ENCODE data around the gene TMEM184B. TPM values are rescaled to one million over a fixed set of nuclear protein-coding genes. Genes with fewer than 3 reads are reported as not detected.

TMEM184B gene
- total and polyA plus RNA-seq, 2 of the 8 experiments (the other 6 are each of a cell fraction or from before 2014, with no cell fraction given) = 41.6 to 81.0 TPM

DNA sequence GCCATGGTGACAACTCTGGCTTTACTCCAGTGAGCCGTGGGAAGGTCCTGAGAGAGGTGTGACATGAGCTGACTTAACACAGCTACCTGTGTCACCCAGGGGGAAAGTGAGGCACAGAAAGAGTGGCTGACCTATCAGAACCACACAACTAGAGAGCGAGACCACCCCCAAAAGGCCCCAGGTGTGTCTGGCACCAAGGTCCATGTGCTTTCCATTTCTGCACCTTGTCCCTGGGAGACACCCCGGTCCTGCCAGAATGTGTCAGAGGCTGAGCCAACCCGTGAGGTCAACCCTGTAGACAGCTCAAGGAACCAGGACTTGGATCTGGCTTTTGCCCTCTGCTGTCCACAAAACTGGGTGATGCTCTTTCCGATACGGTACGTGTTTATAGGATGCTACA lies 61.3 kb downstream of the TMEM184B start (continued):
- TF ChIP-seq BACH1 (IDR thresholded peaks at IDR 0.05; ENCODE audit: low read length) (no peak), SAP30 (IDR thresholded peaks at IDR 0.05; ENCODE audit: insufficient read depth, insufficient replicate concordance, low read length) (no peak), KDM1A (IDR thresholded peaks at IDR 0.05; ENCODE audit: borderline replicate concordance, low read length) (no peak), BCL11A (IDR thresholded peaks at IDR 0.05; ENCODE audit: low read depth in 2 of 2, low read length in 2 of 2) (no peak), JUND (IDR thresholded peaks at IDR 0.05; ENCODE audit: low read length) (no peak)
